OCI-LY1 (cell line): ENCODE measurements around the gene PIK3C2B.

ENCODE experiments used
- CTCF ChIP-seq: fragments of 200-600 bp; sonication (generic), shearing (Covaris generic); IDR thresholded peaks from 2 replicates; pipeline ENCODE4 v1.5.1; 2017; ENCODE audit warnings: mild to moderate bottlenecking, antibody characterized with exemption, low read length, moderate library complexity, mixed read lengths
- EZH2 ChIP-seq: fragments of 200-600 bp; sonication (generic), shearing (Covaris generic); IDR thresholded peaks from 2 replicates; pipeline ENCODE4 v1.8.0; 2017; ENCODE audit warnings: borderline replicate concordance, mixed run types, mild to moderate bottlenecking, antibody characterized with exemption, low read length, moderate library complexity, mixed read lengths

DNA sequence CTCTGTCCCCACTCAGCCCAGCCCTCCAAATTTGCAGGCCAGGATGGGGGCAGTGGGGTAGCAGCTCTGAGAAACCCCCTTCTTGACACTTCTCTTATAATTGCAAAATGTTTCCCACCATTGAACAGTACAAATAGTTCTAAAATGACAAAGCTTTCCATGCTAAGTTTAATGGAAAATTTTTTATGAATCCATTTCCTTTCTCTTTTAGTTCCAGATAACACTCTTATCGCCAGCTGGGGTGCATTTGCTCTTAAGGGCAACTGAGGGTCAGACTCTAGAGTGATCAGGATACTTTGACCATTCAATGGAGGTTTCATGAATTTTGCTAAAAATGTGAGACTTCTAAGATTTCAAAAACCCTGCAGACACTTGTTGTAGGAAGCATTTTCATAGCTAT is 29.9 kb downstream of the PIK3C2B start:
- no peak for TF ChIP-seq EZH2
- TF ChIP-seq CTCF: no peak
